ENCODE measurements around the gene CPNE7. TPM values are rescaled to one million over a fixed set of nuclear protein-coding genes. Genes with fewer than 3 reads are reported as not detected.

Gene CPNE7
- total RNA-seq, 1 donor from 2014 or later: 1.2 TPM

DNA sequence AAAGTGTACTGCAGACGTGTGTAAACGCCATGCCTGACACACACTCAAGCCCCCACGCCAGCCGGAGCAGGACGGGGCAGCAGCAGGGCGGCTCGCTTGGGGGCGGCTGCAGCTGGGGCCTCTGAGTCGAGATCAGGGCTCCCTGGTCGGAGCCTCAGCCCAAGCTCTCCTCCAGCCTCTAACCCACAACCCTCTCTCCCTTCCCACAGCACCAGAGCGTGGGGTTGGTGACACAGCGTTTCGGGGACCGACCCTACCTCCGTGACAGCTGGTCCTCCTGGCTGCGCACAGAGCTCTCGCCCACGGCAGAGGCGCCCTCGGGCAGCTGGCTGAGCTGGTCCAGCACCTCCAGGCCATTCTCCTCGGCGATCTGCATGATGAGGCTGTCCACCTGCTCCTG lies 70.7 kb downstream of the CPNE7 start:
- no peak overlapping the region for H3K4me3 Mint-ChIP-seq
- H3K4me1 Mint-ChIP-seq: peaks cover 1% of the 10 kb centered on the region
- TF ChIP-seq, protein P1, sequence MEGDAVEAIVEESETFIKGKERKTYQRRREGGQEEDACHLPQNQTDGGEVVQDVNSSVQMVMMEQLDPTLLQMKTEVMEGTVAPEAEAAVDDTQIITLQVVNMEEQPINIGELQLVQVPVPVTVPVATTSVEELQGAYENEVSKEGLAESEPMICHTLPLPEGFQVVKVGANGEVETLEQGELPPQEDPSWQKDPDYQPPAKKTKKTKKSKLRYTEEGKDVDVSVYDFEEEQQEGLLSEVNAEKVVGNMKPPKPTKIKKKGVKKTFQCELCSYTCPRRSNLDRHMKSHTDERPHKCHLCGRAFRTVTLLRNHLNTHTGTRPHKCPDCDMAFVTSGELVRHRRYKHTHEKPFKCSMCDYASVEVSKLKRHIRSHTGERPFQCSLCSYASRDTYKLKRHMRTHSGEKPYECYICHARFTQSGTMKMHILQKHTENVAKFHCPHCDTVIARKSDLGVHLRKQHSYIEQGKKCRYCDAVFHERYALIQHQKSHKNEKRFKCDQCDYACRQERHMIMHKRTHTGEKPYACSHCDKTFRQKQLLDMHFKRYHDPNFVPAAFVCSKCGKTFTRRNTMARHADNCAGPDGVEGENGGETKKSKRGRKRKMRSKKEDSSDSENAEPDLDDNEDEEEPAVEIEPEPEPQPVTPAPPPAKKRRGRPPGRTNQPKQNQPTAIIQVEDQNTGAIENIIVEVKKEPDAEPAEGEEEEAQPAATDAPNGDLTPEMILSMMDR (IDR thresholded peaks at IDR 0.05; ENCODE audit: unreplicated experiment): no peak
- DNase-seq (ENCODE audit: low spot score in 2 of 2, unreplicated experiment in 2 of 2): no peak
- peaks cover 22% of the 10 kb centered on the region for H3K36me3 Mint-ChIP-seq
- H3K27me3 Mint-ChIP-seq (ENCODE audit: low read depth): no peaks in the 10 kb centered on the region
- no peaks in the 10 kb centered on the region for H3K9me3 Mint-ChIP-seq
- H3K27ac Mint-ChIP-seq: no peak overlapping the region

Other genes starting within 250 kb of the CPNE7 start
- 230 to 247 TPM (median 233 TPM) in 3 replicates for gene ANKRD11, start 85.2 kb upstream of the CPNE7 start, total RNA-seq
- gene SPG7, start 67.4 kb upstream of the CPNE7 start, total RNA-seq: 186 to 199 TPM (median 187 TPM) in 3 replicates
- gene RPL13, start 15.1 kb upstream of the CPNE7 start, total RNA-seq: 2,065 to 2,192 TPM (median 2,184 TPM) in 3 replicates
- 0.36 to 0.47 TPM (median 0.38 TPM) in 3 replicates for gene DPEP1, start 37.9 kb downstream of the CPNE7 start, total RNA-seq
- gene CHMP1A, start 82.0 kb downstream of the CPNE7 start, total RNA-seq: 106 to 109 TPM (median 109 TPM) in 3 replicates
- gene SPATA33, start 82.1 kb downstream of the CPNE7 start, total RNA-seq: 13.5 to 14.7 TPM (median 14.4 TPM) in 3 replicates
- 115 to 130 TPM (median 122 TPM) in 3 replicates for gene CDK10, start 110.9 kb downstream of the CPNE7 start, total RNA-seq
- gene SPATA2L, start 125.9 kb downstream of the CPNE7 start, total RNA-seq: 7.5 to 9.5 TPM (median 8.8 TPM) in 3 replicates
- 17.1 to 18.3 TPM (median 17.5 TPM) in 3 replicates for gene VPS9D1, start 145.1 kb downstream of the CPNE7 start, total RNA-seq
- gene ZNF276, start 145.8 kb downstream of the CPNE7 start, total RNA-seq: 35.0 to 42.2 TPM (median 39.3 TPM) in 3 replicates
- 37.3 to 50.8 TPM (median 46.2 TPM) in 3 replicates for gene FANCA, start 240.9 kb downstream of the CPNE7 start, total RNA-seq

Measured in mesothelial cell of epicardium (in vitro differentiated cells).